Spleen (tissue), 7 donors: ENCODE results near the gene MAGI3.

Source experiments
- POLR2A ChIP-seq, 3 donors: fragments of 450-650 bp; IDR thresholded peaks; one replicate each; pipeline ENCODE4 v1.5.1; 2017; ENCODE audit warnings: antibody characterized with exemption in 3 of 3, mild to moderate bottlenecking in 1 of 3
- TF ChIP-seq, protein P1 (sequence below), 11 experiments: fragments of 200-600 bp in 7 of 11; fragments of 450-650 bp in 4 of 11; sonication (generic) in 4 of 11; IDR thresholded peaks in 8 of 11; conservative IDR thresholded peaks in 3 of 11; 1 replicate in 7 of 11; 2 replicates in 4 of 11; pipeline versions ENCODE4 v1.4.0 to v1.8.0; 2016 to 2021; ENCODE audit warnings: antibody characterized with exemption in 11 of 11, inconsistent platforms in 4 of 11, mild to moderate bottlenecking in 1 of 11
- donor health status: DM: no; HTN: no; CAD: no; lungs with moderate emphysema.
- donor health status: DM: no; HTN: no; CAD: no.
- donor health status: DM: no; HTN: no; CAD: no.

DNA sequence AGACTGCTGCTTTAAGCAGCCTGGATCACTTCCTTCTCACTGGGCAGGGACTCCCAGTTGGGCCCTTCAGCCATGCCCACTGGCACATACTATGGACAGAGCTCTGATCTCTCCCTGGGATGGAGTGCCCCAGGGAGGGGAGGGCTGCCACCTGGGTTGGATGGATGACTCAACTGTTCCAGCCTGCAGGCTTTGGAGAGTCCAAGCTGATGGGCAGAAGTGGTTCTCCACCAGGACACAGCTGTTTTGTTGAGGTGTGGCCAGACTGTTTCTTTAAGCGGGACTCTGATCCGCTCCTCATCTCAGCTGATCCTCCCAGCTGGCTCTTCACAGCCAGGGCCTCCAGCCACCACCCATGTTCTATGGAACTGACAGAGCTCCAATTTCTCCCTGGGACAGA lies 166.9 kb downstream of the MAGI3 start:
- no peak for TF ChIP-seq POLR2A (IDR thresholded peaks at IDR 0.05)
- TF ChIP-seq, protein P1, sequence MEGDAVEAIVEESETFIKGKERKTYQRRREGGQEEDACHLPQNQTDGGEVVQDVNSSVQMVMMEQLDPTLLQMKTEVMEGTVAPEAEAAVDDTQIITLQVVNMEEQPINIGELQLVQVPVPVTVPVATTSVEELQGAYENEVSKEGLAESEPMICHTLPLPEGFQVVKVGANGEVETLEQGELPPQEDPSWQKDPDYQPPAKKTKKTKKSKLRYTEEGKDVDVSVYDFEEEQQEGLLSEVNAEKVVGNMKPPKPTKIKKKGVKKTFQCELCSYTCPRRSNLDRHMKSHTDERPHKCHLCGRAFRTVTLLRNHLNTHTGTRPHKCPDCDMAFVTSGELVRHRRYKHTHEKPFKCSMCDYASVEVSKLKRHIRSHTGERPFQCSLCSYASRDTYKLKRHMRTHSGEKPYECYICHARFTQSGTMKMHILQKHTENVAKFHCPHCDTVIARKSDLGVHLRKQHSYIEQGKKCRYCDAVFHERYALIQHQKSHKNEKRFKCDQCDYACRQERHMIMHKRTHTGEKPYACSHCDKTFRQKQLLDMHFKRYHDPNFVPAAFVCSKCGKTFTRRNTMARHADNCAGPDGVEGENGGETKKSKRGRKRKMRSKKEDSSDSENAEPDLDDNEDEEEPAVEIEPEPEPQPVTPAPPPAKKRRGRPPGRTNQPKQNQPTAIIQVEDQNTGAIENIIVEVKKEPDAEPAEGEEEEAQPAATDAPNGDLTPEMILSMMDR (IDR thresholded peaks at IDR 0.05 in 8 of 11, conservative IDR thresholded peaks at IDR 0.05 in 3 of 11), result no peak
